OCI-LY1 (cell line): ENCODE results near the gene SEC24B.

Experiments used
- H2AFZ ChIP-seq: fragments of 200-600 bp; sonication (generic), shearing (Covaris generic); 2 replicates; pipeline ENCODE4 v1.6.0; 2014; ENCODE audit warnings: antibody characterized with exemption, mild to moderate bottlenecking, low read length
- H3F3A ChIP-seq: fragments of 200-600 bp; sonication (generic), shearing (Covaris generic); 2 replicates; pipeline ENCODE4 v1.6.0; 2014; ENCODE audit warnings: mild to moderate bottlenecking, antibody characterized with exemption, low read length, moderate library complexity; ENCODE audit not compliant: insufficient read depth
- H3K27ac ChIP-seq: fragments of 200-600 bp; sonication (generic); 2 replicates; pipeline ENCODE4 v1.5.1; 2014; ENCODE audit warnings: low read length, mixed run types, mild to moderate bottlenecking, low read depth; ENCODE audit not compliant: poor library complexity, severe bottlenecking
- H3K27me3 ChIP-seq: fragments of 200-600 bp; sonication (generic); 2 replicates; pipeline ENCODE4 v1.6.0; 2014; ENCODE audit warnings: antibody characterized with exemption, mild to moderate bottlenecking, low read length, moderate library complexity; ENCODE audit not compliant: insufficient read depth
- H3K36me3 ChIP-seq: fragments of 200-600 bp; sonication (generic); 2 replicates; pipeline ENCODE4 v1.6.1; 2014; ENCODE audit warnings: mild to moderate bottlenecking, antibody characterized with exemption, low read length, moderate library complexity, mixed read lengths; ENCODE audit not compliant: insufficient read depth
- H3K4me1 ChIP-seq: fragments of 200-600 bp; sonication (generic); 2 replicates; pipeline ENCODE4 v1.5.1; 2014; ENCODE audit warnings: mild to moderate bottlenecking, low read length, moderate library complexity; ENCODE audit not compliant: insufficient read depth, severe bottlenecking
- H3K4me2 ChIP-seq: fragments of 200-600 bp; sonication (generic), shearing (Covaris generic); 2 replicates; pipeline ENCODE4 v1.6.1; 2014; ENCODE audit warnings: low read length
- H3K4me3 ChIP-seq: fragments of 200-600 bp; sonication (generic); 2 replicates; pipeline ENCODE4 v1.5.1; 2014; ENCODE audit warnings: low read length, low read depth, mild to moderate bottlenecking, mixed read lengths; ENCODE audit not compliant: poor library complexity, severe bottlenecking
- H3K79me2 ChIP-seq: fragments of 200-600 bp; shearing (Covaris generic); 2 replicates; pipeline ENCODE4 v1.6.1; 2016; ENCODE audit warnings: mixed run types, low read length, mixed read lengths; ENCODE audit not compliant: insufficient read depth
- H3K9ac ChIP-seq: fragments of 200-600 bp; sonication (generic), shearing (Covaris generic); 2 replicates; pipeline ENCODE4 v1.6.1; 2014; ENCODE audit warnings: mild to moderate bottlenecking, low read length, mixed read lengths
- H3K9me2 ChIP-seq: fragments of 200-600 bp; sonication (generic), shearing (Covaris generic); 2 replicates; pipeline ENCODE4 v1.6.1; 2014; ENCODE audit warnings: low read depth, mild to moderate bottlenecking, low read length, mixed read lengths
- H3K9me3 ChIP-seq: fragments of 200-600 bp; shearing (Covaris generic); 2 replicates; pipeline ENCODE4 v1.6.1; 2014; ENCODE audit warnings: low read length, mixed read lengths
- H4K20me1 ChIP-seq: fragments of 200-600 bp; sonication (generic), shearing (Covaris generic); 2 replicates; pipeline ENCODE4 v1.6.0; 2016; ENCODE audit warnings: mild to moderate bottlenecking, low read length; ENCODE audit not compliant: insufficient read depth
- CTCF ChIP-seq: fragments of 200-600 bp; sonication (generic), shearing (Covaris generic); IDR thresholded peaks from 2 replicates; pipeline ENCODE4 v1.5.1; 2017; ENCODE audit warnings: mild to moderate bottlenecking, antibody characterized with exemption, low read length, moderate library complexity, mixed read lengths
- EZH2 ChIP-seq: fragments of 200-600 bp; sonication (generic), shearing (Covaris generic); IDR thresholded peaks from 2 replicates; pipeline ENCODE4 v1.8.0; 2017; ENCODE audit warnings: borderline replicate concordance, mixed run types, mild to moderate bottlenecking, antibody characterized with exemption, low read length, moderate library complexity, mixed read lengths

SEC24B gene

GRCh38 chr4:109589119-109589518 lies 155.5 kb downstream of the SEC24B start:
- no peaks in the 10 kb centered on the region; the same call in 1 of the 2 replicates for H3K36me3 ChIP-seq
- peak overlapping the region; percentile 21 for H3K4me3 ChIP-seq
- peak overlapping the region; percentile 49 for H3K27ac ChIP-seq
- H3K27me3 ChIP-seq, result no peaks in the 10 kb centered on the region
- H3K9me2 ChIP-seq, result no peaks in the 10 kb centered on the region
- H3K79me2 ChIP-seq, result peaks cover 63% of the 10 kb centered on the region
- H3F3A ChIP-seq, result no peaks in the 10 kb centered on the region
- H2AFZ ChIP-seq, result no peak overlapping the region
- no peaks in the 10 kb centered on the region for H3K9me3 ChIP-seq
- H3K9ac ChIP-seq, result peak overlapping the region; percentile 29; the same call in 1 of the 2 replicates
- TF ChIP-seq EZH2 (no peak), CTCF (no peak)
- peaks cover 43% of the 10 kb centered on the region for H3K4me1 ChIP-seq
- H3K4me2 ChIP-seq, result peak overlapping the region; percentile 35
- H4K20me1 ChIP-seq, result no peaks in the 10 kb centered on the region

GRCh38 chr4:109589605-109590004 lies 156.0 kb downstream of the SEC24B start:
- Histone ChIP-seq H4K20me1 (no peaks in the 10 kb centered on the region), H3K36me3 (no peaks in the 10 kb centered on the region; the same call in 1 of the 2 replicates), H3K27me3 (no peaks in the 10 kb centered on the region), H3K4me1 (peaks cover 43% of the 10 kb centered on the region), H3F3A (no peaks in the 10 kb centered on the region), H3K9me3 (no peaks in the 10 kb centered on the region), H2AFZ (no peak overlapping the region), H3K79me2 (peaks cover 64% of the 10 kb centered on the region), H3K9ac (peak overlapping the region; percentile 29; the same call in 1 of the 2 replicates), H3K27ac (peak overlapping the region; percentile 78), H3K9me2 (no peaks in the 10 kb centered on the region), H3K4me3 (peak overlapping the region; percentile 21), H3K4me2 (peak overlapping the region; percentile 35)
- TF ChIP-seq CTCF (no peak), EZH2 (no peak)
